MM.1S (cell line): ENCODE measurements around the gene MUC3A.

Experiments
- EZH2phosphoT487 ChIP-seq: fragments of 300-600 bp; sonication (generic); IDR thresholded peaks from 2 replicates; pipeline ENCODE4 v1.6.1; 2018; ENCODE audit warnings: antibody characterized with exemption, low read length
- TF ChIP-seq, protein P1 (sequence below): fragments of 300-600 bp; sonication (generic); IDR thresholded peaks from 2 replicates; pipeline ENCODE4 v1.5.1; 2016; ENCODE audit warnings: antibody characterized with exemption, low read length, mixed read lengths

DNA sequence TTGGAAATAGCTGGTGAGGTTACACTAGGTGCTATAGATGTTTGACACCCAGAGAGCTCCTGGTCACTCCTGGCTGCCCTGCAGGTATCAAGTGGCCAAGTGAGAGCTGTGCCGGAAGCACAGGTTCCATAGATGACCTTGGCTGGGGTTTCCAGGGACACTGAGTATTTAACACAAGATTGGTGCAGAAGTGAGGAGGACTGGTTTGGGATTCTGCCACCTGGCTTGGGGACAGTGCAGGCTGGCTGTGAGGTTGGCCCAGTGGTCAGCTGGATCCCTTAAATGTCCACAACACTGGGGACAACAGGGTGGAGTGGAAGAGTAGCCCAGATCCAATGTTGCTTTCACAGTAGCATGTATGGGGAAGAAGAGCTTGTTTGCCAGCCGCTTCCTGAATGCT lies 48.4 kb upstream of the MUC3A start:
- TF ChIP-seq, protein P1, sequence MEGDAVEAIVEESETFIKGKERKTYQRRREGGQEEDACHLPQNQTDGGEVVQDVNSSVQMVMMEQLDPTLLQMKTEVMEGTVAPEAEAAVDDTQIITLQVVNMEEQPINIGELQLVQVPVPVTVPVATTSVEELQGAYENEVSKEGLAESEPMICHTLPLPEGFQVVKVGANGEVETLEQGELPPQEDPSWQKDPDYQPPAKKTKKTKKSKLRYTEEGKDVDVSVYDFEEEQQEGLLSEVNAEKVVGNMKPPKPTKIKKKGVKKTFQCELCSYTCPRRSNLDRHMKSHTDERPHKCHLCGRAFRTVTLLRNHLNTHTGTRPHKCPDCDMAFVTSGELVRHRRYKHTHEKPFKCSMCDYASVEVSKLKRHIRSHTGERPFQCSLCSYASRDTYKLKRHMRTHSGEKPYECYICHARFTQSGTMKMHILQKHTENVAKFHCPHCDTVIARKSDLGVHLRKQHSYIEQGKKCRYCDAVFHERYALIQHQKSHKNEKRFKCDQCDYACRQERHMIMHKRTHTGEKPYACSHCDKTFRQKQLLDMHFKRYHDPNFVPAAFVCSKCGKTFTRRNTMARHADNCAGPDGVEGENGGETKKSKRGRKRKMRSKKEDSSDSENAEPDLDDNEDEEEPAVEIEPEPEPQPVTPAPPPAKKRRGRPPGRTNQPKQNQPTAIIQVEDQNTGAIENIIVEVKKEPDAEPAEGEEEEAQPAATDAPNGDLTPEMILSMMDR: no peak
- no peak for TF ChIP-seq EZH2phosphoT487
